ENCODE measurements around the gene EEF1A2. TPM values are rescaled to one million over a fixed set of nuclear protein-coding genes. Genes with fewer than 3 reads are reported as not detected.

Gene EEF1A2
- polyA plus RNA-seq, 4 donors = 0.97 to 2.5 (median 2.0) TPM

GRCh38 chr20:63501818-63502670 is 3.2 kb upstream of the EEF1A2 start:
- no peak for DNase-seq (ENCODE audit: low read depth in 4 of 4, low spot score in 3 of 4)

GRCh38 chr20:63500902-63501817 is 2.3 kb upstream of the EEF1A2 start:
- no peak for DNase-seq (ENCODE audit: low read depth in 4 of 4, low spot score in 3 of 4)

DNA sequence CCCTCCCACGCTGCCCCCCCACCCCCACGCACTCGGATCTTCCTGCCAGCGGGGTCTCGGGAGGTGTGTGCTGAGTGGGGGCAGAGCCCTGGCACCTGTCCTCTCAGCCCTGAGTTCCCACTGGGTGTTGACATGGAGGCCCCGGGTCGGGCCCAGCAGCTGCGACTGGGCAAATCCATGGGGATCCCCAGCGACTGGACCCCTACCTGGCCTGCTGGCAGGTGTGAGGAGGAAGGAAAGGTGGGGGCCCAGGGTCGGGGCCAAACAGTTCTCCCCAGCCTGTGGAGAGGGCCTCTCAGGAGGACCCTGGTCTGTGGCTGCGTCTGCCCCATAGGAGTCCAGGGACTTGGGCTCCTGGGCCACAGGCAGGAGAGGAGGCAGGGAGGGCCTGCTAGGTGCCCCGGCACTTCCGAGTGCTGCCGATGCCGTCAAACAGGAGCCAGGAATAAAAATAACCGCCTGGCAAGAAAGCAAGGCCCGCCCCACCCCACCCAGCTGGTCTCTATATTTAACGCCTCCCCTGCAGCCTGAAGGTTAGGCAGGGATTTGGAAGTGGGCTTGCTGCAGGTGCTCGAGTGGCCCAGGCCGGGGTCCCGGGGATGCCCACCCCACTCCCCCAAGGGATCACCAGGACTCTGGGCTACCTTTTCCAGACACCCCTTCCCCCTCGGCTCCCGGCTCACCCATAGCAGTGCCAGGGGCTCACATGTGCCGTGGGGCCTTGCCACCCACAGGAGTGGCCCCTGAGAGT is 1.4 kb upstream of the EEF1A2 start:
- no peak for DNase-seq (ENCODE audit: low read depth in 4 of 4, low spot score in 3 of 4)

GRCh38 chr20:63499338-63499969 is 571 bp upstream of the EEF1A2 start:
- no peak for DNase-seq (ENCODE audit: low read depth in 4 of 4, low spot score in 3 of 4)

DNA sequence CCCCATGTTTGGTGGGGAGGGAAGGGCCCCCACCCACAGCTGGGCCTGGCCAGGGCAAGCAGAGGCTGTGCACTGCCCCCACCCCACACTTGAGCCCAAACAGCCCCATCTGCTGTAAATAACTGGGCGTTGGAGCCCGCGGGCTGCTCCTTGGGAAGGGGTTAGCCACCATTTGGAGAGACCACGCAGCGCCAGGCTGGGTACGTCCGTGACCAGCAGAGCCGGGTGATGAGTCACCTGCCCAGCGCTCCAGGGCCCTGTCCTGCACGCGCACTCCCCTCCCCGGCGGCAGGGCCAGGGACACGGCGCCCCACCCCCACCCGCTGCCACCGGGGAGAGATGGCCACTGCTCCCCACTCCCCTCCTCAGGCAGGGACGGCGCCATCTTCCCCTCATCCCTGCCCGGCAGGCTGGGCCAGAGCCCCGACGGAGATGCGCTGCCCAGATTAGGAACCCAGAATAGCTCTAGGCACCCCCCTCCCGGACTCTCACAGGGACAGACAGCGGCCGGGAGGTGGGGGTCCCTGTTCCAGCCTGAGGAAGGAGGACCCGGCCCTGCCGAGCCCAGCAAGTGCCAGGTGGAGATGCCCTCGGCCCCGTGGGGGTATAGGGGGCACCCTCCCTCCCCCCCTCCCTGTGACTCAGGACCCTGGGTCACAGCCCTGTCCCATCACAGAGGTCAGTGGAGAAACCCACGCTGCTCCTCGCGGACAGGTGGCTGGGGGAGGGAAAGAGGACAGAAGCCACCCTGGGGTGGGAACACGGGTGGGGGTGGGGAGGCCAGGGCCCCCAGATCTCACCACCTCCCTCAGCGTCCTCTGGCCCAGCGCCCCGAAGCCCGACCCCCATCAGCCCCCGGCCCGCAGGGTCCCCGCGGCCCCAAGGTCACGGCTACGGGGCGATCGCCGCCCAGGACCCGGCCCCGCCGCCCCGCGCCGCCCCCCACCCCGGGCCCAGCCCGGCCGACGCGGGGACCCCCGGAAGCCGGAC is 642 bp downstream of the EEF1A2 start:
- DNase-seq (ENCODE audit: low read depth in 4 of 4, low spot score in 3 of 4) = no peak

- no peak for DNase-seq (ENCODE audit: low read depth in 4 of 4, low spot score in 3 of 4)
Observed at GRCh38 chr20:63497138-63497945, 1.5 kb downstream of the EEF1A2 start.

DNA sequence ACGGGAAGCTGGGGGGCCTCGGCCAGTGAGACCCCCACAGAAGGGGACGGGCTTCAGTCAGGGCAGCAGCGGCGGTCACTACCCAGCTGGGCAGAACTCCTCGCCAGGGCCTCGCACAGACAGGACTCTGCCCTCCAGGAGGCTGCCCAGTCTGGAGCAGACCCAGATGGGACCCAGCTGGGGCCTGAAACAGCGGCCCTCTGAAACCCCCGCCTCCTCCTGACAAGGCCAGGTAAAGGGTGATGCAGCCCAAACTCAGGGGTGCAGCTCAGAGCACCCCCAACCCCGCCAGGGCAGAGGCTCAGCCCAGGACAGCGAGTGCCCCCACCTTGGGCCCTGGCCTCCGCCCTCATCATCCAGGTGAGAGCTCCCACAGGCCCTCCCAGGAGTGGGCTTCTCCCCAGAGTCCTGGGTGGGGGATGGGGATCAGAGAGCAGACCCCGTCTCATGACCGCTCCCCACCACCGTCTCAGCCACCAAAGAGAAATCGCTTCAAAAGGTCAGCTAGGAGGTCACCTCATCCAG is 2.2 kb downstream of the EEF1A2 start:
- no peak for DNase-seq (ENCODE audit: low read depth in 4 of 4, low spot score in 3 of 4)

- DNase-seq (ENCODE audit: low read depth in 4 of 4, low spot score in 3 of 4) = no peak
Observed at GRCh38 chr20:63495741-63496595, 2.9 kb downstream of the EEF1A2 start.

- DNase-seq (ENCODE audit: low read depth in 4 of 4, low spot score in 3 of 4) = no peak
Observed at GRCh38 chr20:63495167-63495720, 3.6 kb downstream of the EEF1A2 start.

- DNase-seq (ENCODE audit: low read depth in 4 of 4, low spot score in 3 of 4) = no peak
Observed at GRCh38 chr20:63494420-63495166, 4.3 kb downstream of the EEF1A2 start.

- DNase-seq (ENCODE audit: low read depth in 4 of 4, low spot score in 3 of 4) = no peak
Observed at GRCh38 chr20:63494084-63494419, 4.8 kb downstream of the EEF1A2 start.

GRCh38 chr20:63493563-63494020 is 5.3 kb downstream of the EEF1A2 start:
- no peak for DNase-seq (ENCODE audit: low read depth in 4 of 4, low spot score in 3 of 4)

DNA sequence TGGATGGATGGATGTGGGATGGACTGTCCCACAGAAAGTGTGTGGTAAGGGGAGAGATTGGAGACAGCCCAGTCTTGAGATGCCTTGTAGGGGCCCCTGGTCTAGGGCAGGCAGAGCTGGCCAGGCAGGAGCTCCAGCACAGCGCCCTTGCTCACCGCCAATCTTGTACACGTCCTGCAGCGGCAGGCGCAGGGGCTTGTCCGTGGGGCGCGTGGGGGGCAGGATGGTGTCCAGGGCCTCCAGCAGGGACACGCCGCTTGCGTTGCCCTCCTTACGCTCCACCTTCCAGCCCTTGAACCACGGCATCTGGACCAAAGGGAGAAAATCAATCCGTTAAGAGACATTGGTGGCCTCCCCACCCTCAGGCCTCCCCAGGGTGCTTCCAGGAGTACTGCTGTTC is 5.9 kb downstream of the EEF1A2 start:
- DNase-seq (ENCODE audit: low read depth in 4 of 4, low spot score in 3 of 4) = no peak

DNA sequence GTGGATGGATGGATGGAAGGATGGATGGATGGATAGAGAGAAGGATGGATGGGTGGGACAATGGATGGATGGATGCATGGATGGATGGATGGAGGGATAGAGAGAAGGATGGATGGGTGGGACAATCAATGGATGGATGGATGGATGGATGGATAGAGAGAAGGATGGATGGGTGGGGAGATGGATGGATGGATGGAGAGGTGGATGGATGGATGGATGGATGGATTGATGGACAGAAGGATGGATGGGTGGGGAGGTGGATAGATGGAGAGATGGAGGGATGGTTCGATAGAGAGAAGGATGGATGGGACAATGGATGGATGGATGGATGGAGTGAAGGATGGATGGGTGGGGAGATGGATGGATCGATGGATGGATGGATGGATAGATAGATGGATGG is 6.4 kb downstream of the EEF1A2 start:
- DNase-seq (ENCODE audit: low read depth in 4 of 4, low spot score in 3 of 4) = no peak

GRCh38 chr20:63491635-63492230 is 7.2 kb downstream of the EEF1A2 start:
- no peak for DNase-seq (ENCODE audit: low read depth in 4 of 4, low spot score in 3 of 4)

DNA sequence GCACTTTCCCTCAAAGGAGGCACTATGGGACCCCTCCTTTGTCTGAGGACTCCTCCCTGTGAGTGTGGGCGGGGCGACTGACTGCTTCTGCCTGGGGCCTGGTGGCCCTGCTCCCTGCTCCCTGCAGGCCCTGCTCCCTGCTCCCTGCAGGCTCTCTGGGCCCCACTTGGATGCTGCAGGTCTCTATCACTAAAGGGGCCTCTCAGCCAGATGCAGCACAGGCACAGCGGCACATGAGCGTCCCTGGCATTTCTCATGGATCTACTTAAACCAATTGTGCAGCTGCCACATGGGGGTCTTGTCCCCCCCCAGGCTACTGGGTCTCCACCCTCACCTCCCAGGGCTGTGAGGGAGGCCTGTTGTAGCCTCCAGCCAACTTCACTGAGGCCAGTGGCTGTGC is 7.8 kb downstream of the EEF1A2 start:
- no peak for DNase-seq (ENCODE audit: low read depth in 4 of 4, low spot score in 3 of 4)

All from left renal pelvis (tissue), 4 donors.